IMR-90 (cell line): Measurements from ENCODE around the gene S100A1.
A peak's percentile ranks its signal among the peaks of the same experiment; 100 is the strongest.

ENCODE experiments used
- BHLHE40 ChIP-seq: fragments of 150-350 bp; IDR thresholded peaks from 2 replicates; pipeline ENCODE4 v1.6.1; 2016; ENCODE audit warnings: mild to moderate bottlenecking, low read depth, low read length
- CEBPB ChIP-seq: IDR thresholded peaks from 2 replicates; pipeline ENCODE4 v1.6.1; 2012; ENCODE audit warnings: low read depth, low read length, improper control_type of control experiment
- CTCF ChIP-seq: conservative IDR thresholded peaks from 2 replicates; pipeline ENCODE4 v1.5.1; 2012; ENCODE audit warnings: mild to moderate bottlenecking, low read depth, low read length, improper control_type of control experiment
- FOS ChIP-seq: fragments of 150-350 bp; IDR thresholded peaks from 2 replicates; pipeline ENCODE4 v1.6.1; 2016; ENCODE audit warnings: low read depth, low read length
- MAFK ChIP-seq: IDR thresholded peaks from 2 replicates; pipeline ENCODE4 v1.6.1; 2012; ENCODE audit warnings: low read depth, low read length, improper control_type of control experiment
- MAZ ChIP-seq: IDR thresholded peaks from 2 replicates; pipeline ENCODE4 v1.6.1; 2012; ENCODE audit warnings: low read depth, mild to moderate bottlenecking, low read length, improper control_type of control experiment, moderate library complexity, borderline replicate concordance
- MXI1 ChIP-seq: IDR thresholded peaks from 2 replicates; pipeline ENCODE4 v1.6.1; 2012; ENCODE audit warnings: low read depth, mild to moderate bottlenecking, low read length, moderate library complexity, borderline replicate concordance
- NFE2L2 ChIP-seq: fragments of 150-350 bp; IDR thresholded peaks from 2 replicates; pipeline ENCODE4 v1.6.1; 2016; ENCODE audit warnings: low read depth, mild to moderate bottlenecking, low read length
- POLR2A ChIP-seq: IDR thresholded peaks from 2 replicates; pipeline ENCODE4 v1.6.1; 2012; ENCODE audit warnings: mild to moderate bottlenecking, low read depth, low read length
- RAD21 ChIP-seq: IDR thresholded peaks from 2 replicates; pipeline ENCODE4 v1.6.1; 2012; ENCODE audit warnings: low read length, improper control_type of control experiment
- RFX5 ChIP-seq: IDR thresholded peaks from 2 replicates; pipeline ENCODE4 v1.8.0; 2012; ENCODE audit warnings: low read depth, mild to moderate bottlenecking, low read length, moderate library complexity
- TF ChIP-seq, protein P1 (sequence below): fragments of 150-350 bp; IDR thresholded peaks from 2 replicates; pipeline ENCODE4 v1.6.1; 2017; ENCODE audit warnings: mild to moderate bottlenecking, antibody characterized with exemption, low read length, low read depth
- TF ChIP-seq, protein P2 (sequence below): fragments of 150-350 bp; IDR thresholded peaks from 2 replicates; pipeline ENCODE4 v1.6.1; 2016; ENCODE audit warnings: low read depth, mild to moderate bottlenecking, low read length, moderate library complexity, borderline replicate concordance

- TF ChIP-seq CTCF (no peak), MAZ (no peak), FOS (0 out of 2 replicates have a peak, but pooled peaks have one; percentile 18), RFX5 (no peak), POLR2A (no peak), MXI1 (no peak), MAFK (no peak), RAD21 (no peak), CEBPB (peak; percentile 51), BHLHE40 (no peak), NFE2L2 (no peak)
- TF ChIP-seq, protein P1, sequence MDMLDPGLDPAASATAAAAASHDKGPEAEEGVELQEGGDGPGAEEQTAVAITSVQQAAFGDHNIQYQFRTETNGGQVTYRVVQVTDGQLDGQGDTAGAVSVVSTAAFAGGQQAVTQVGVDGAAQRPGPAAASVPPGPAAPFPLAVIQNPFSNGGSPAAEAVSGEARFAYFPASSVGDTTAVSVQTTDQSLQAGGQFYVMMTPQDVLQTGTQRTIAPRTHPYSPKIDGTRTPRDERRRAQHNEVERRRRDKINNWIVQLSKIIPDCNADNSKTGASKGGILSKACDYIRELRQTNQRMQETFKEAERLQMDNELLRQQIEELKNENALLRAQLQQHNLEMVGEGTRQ, result no peak
- TF ChIP-seq, protein P2, sequence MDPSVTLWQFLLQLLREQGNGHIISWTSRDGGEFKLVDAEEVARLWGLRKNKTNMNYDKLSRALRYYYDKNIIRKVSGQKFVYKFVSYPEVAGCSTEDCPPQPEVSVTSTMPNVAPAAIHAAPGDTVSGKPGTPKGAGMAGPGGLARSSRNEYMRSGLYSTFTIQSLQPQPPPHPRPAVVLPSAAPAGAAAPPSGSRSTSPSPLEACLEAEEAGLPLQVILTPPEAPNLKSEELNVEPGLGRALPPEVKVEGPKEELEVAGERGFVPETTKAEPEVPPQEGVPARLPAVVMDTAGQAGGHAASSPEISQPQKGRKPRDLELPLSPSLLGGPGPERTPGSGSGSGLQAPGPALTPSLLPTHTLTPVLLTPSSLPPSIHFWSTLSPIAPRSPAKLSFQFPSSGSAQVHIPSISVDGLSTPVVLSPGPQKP, result no peak
These were observed 24.7 kb downstream of the S100A1 start for GRCh38 chr1:153652805-153653500.
